Smooth muscle cell (in vitro differentiated cells): Measurements from ENCODE around the gene DCLK1. TPM values are rescaled to one million over a fixed set of nuclear protein-coding genes. Genes with fewer than 3 reads are reported as not detected.

Experiments
- DNase-seq: peaks from one replicate; lab custom pipeline; 2025; ENCODE audit not compliant: unreplicated experiment; lab: John Stamatoyannopoulos, UW
- H2AFZ ChIP-seq: fragments of 200-600 bp; sonication (generic); 2 replicates; pipeline ENCODE4 v1.6.0; 2016; ENCODE audit warnings: antibody characterized with exemption, low read depth, mild to moderate bottlenecking
- H3F3A ChIP-seq: fragments of 200-600 bp; sonication (generic); 2 replicates; pipeline ENCODE4 v1.6.0; 2017; ENCODE audit warnings: antibody characterized with exemption, low read depth
- H3K27ac ChIP-seq: fragments of 200-600 bp; sonication (generic); 2 replicates; pipeline ENCODE4 v1.5.1; 2016; ENCODE audit warnings: low read depth, mild to moderate bottlenecking
- H3K27me3 ChIP-seq: fragments of 200-600 bp; sonication (generic); 2 replicates; pipeline ENCODE4 v1.6.1; 2016; ENCODE audit warnings: low read depth, mild to moderate bottlenecking
- H3K36me3 ChIP-seq: fragments of 200-600 bp; sonication (generic); 2 replicates; pipeline ENCODE4 v1.5.1; 2016; ENCODE audit warnings: low read depth
- H3K4me1 ChIP-seq: fragments of 200-600 bp; sonication (generic); 2 replicates; pipeline ENCODE4 v1.5.1; 2016; ENCODE audit warnings: low read depth
- H3K4me2 ChIP-seq: fragments of 200-600 bp; sonication (generic); 2 replicates; pipeline ENCODE4 v1.6.0; 2016; ENCODE audit warnings: mild to moderate bottlenecking
- H3K4me3 ChIP-seq: fragments of 200-600 bp; sonication (generic); 2 replicates; pipeline ENCODE4 v1.5.1; 2016; ENCODE audit warnings: mild to moderate bottlenecking
- H3K79me2 ChIP-seq: fragments of 200-600 bp; sonication (generic); 2 replicates; pipeline ENCODE4 v1.6.0; 2016; ENCODE audit warnings: low read depth, mild to moderate bottlenecking
- H3K9ac ChIP-seq: fragments of 200-600 bp; sonication (generic); 2 replicates; pipeline ENCODE4 v1.6.0; 2016; ENCODE audit warnings: low read depth
- H3K9me3 ChIP-seq: fragments of 200-600 bp; sonication (generic); replicated peaks from 2 replicates; pipeline ENCODE4 v1.5.1; 2016; ENCODE audit warnings: low read depth
- H4K20me1 ChIP-seq: fragments of 200-600 bp; sonication (generic); 2 replicates; pipeline ENCODE4 v1.6.0; 2016; ENCODE audit warnings: low read depth
- WGBS: methylation state at CpG from one replicate; pipeline ENCODE4 v1.1.7; 2016; ENCODE audit warnings: low lambda C conversion rate; 5-methylcytosine and 5-hydroxymethylcytosine counted together
- polyA plus RNA-seq: library from polyadenylated mRNA; unstranded; fragments of >200 nt; fragmentation: Nextera tagmentation; extraction: Ambion mirVana; gene quantifications from 2 replicates; pipeline ENCODE4 v1.2.1, GENCODE V29; 2016
- total RNA-seq: library from RNA; depleted of rRNA; stranded (reverse); fragments of >200 nt; gene quantifications from 2 replicates; pipeline ENCODE4 v1.2.3, GENCODE V29; 2014
- TF ChIP-seq, protein P1 (sequence below): fragments of 200-600 bp; sonication (generic); IDR thresholded peaks from 2 replicates; pipeline ENCODE4 v1.5.1; 2017; ENCODE audit warnings: borderline replicate concordance, mild to moderate bottlenecking, antibody characterized with exemption; ENCODE audit not compliant: insufficient read depth, poor library complexity, severe bottlenecking

Gene DCLK1
- total and polyA plus RNA-seq, 2 experiments from 2014 or later, result 0.72 TPM; not detected in 1

DNA sequence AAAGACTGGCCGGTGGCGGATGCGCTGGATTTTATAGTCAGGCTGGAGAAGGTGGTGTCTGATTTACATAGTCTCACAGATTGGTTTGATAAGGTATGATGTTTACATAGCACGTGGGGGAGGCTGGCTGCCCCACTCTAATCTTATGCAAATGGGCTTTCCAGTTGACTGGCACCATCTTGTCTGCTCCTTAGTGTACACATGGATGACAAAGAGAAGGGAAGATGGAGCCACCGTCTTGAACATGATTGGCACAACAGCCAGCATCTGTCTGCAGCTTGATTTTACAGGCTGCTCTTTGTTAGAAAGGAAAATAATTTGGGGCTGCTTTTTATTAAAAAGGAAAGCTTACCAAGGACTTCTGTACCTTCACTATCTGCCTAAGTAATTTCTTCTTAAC, 389.5 kb downstream of the DCLK1 start:
- Histone ChIP-seq H3K4me2 (no peak overlapping the region), H3K36me3 (no peaks in the 10 kb centered on the region), H3K27ac (no peak overlapping the region), H3K79me2 (no peaks in the 10 kb centered on the region), H3K9ac (no peak overlapping the region), H4K20me1 (no peaks in the 10 kb centered on the region), H3K4me1 (no peaks in the 10 kb centered on the region), H2AFZ (no peak overlapping the region), H3F3A (no peaks in the 10 kb centered on the region), H3K9me3 (no peaks in the 10 kb centered on the region), H3K27me3 (no peaks in the 10 kb centered on the region), H3K4me3 (no peak overlapping the region)
- no peak for DNase-seq
- TF ChIP-seq, protein P1, sequence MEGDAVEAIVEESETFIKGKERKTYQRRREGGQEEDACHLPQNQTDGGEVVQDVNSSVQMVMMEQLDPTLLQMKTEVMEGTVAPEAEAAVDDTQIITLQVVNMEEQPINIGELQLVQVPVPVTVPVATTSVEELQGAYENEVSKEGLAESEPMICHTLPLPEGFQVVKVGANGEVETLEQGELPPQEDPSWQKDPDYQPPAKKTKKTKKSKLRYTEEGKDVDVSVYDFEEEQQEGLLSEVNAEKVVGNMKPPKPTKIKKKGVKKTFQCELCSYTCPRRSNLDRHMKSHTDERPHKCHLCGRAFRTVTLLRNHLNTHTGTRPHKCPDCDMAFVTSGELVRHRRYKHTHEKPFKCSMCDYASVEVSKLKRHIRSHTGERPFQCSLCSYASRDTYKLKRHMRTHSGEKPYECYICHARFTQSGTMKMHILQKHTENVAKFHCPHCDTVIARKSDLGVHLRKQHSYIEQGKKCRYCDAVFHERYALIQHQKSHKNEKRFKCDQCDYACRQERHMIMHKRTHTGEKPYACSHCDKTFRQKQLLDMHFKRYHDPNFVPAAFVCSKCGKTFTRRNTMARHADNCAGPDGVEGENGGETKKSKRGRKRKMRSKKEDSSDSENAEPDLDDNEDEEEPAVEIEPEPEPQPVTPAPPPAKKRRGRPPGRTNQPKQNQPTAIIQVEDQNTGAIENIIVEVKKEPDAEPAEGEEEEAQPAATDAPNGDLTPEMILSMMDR, result no peak
- 94% methylated on average over 5 of the region's 5 CpGs for WGBS

GRCh38 chr13:35736876-35737275, 394.3 kb downstream of the DCLK1 start:
- peaks cover 4% of the 10 kb centered on the region for H3K4me1 ChIP-seq
- H2AFZ ChIP-seq, result no peak overlapping the region
- H3K9ac ChIP-seq, result no peak overlapping the region
- no peak for DNase-seq
- H3K27me3 ChIP-seq, result no peaks in the 10 kb centered on the region
- H3K36me3 ChIP-seq, result no peaks in the 10 kb centered on the region
- H3F3A ChIP-seq, result no peaks in the 10 kb centered on the region
- H3K4me3 ChIP-seq, result no peak overlapping the region
- no peaks in the 10 kb centered on the region for H3K79me2 ChIP-seq
- no peak overlapping the region for H3K27ac ChIP-seq
- TF ChIP-seq, protein P1, result no peak
- H3K4me2 ChIP-seq, result no peak overlapping the region
- H3K9me3 ChIP-seq, result no peaks in the 10 kb centered on the region
- H4K20me1 ChIP-seq, result no peaks in the 10 kb centered on the region
- 44% methylated on average over 2 of the region's 2 CpGs for WGBS

DNA sequence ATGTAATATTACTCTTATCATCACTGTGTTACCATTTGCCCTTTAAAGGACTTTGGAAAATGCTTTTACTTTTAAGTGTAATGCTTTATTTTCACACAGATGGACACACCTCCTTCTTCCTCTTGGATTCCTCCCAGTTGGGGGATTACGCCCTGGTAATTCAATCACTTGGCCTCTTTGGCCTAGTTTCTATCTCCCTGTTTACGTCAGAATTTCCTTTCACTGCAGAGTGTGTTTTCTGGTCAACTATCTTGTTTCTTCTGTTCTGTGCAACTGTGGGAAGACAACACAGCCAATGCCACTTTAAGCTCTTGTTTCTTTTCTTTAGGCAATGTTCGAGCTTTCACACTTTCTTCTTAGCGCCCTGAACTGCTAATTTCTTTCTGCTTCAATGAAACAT, 397.4 kb downstream of the DCLK1 start:
- H3K9me3 ChIP-seq, result no peaks in the 10 kb centered on the region
- H3K4me3 ChIP-seq, result no peak overlapping the region
- no peaks in the 10 kb centered on the region for H3F3A ChIP-seq
- TF ChIP-seq, protein P1, result no peak
- H3K9ac ChIP-seq, result no peak overlapping the region
- H3K4me2 ChIP-seq, result peak overlapping the region; percentile 10
- no peaks in the 10 kb centered on the region for H3K27me3 ChIP-seq
- no peak for DNase-seq
- peaks cover 4% of the 10 kb centered on the region for H3K4me1 ChIP-seq
- no peak overlapping the region for H3K27ac ChIP-seq
- no peaks in the 10 kb centered on the region for H3K36me3 ChIP-seq
- H4K20me1 ChIP-seq, result no peaks in the 10 kb centered on the region
- no peaks in the 10 kb centered on the region for H3K79me2 ChIP-seq
- H2AFZ ChIP-seq, result peak overlapping the region; percentile 54
- WGBS, result 58% methylated on average over 4 of the region's 4 CpGs

GRCh38 chr13:35732565-35732964, 398.6 kb downstream of the DCLK1 start:
- H3K4me3 ChIP-seq, result no peak overlapping the region
- H3K9ac ChIP-seq, result no peak overlapping the region
- no peaks in the 10 kb centered on the region for H3F3A ChIP-seq
- H4K20me1 ChIP-seq, result no peaks in the 10 kb centered on the region
- no peaks in the 10 kb centered on the region for H3K9me3 ChIP-seq
- no peaks in the 10 kb centered on the region for H3K79me2 ChIP-seq
- H3K36me3 ChIP-seq, result no peaks in the 10 kb centered on the region
- TF ChIP-seq, protein P1, result no peak
- H3K4me1 ChIP-seq, result peaks cover 4% of the 10 kb centered on the region
- WGBS, result 93% methylated on average over 4 of the region's 4 CpGs
- H2AFZ ChIP-seq, result no peak overlapping the region
- no peak overlapping the region for H3K4me2 ChIP-seq
- no peaks in the 10 kb centered on the region for H3K27me3 ChIP-seq
- H3K27ac ChIP-seq, result no peak overlapping the region
- no peak for DNase-seq
